Measurements from ENCODE around the gene SLC7A10. TPM values are rescaled to one million over a fixed set of nuclear protein-coding genes. Genes with fewer than 3 reads are reported as not detected.

SLC7A10 gene
- total RNA-seq, 1 donor from 2014 or later: not detected

- H3K9me3 Mint-ChIP-seq (ENCODE audit: unreplicated experiment): no peaks in the 10 kb centered on the region
- TF ChIP-seq CTCF (IDR thresholded peaks at IDR 0.05): no peak
- H3K4me3 Mint-ChIP-seq (ENCODE audit: unreplicated experiment): no peak overlapping the region
- H3K27me3 Mint-ChIP-seq (ENCODE audit: unreplicated experiment): peaks cover 6% of the 10 kb centered on the region
- no peaks in the 10 kb centered on the region for H3K36me3 Mint-ChIP-seq (ENCODE audit: unreplicated experiment)
- DNase-seq (ENCODE audit: extremely low spot score, unreplicated experiment): no peak
- peaks cover 2% of the 10 kb centered on the region for H3K4me1 Mint-ChIP-seq (ENCODE audit: unreplicated experiment)
- no peak overlapping the region for H3K27ac Mint-ChIP-seq (ENCODE audit: unreplicated experiment)
These were observed 39.0 kb downstream of the SLC7A10 start for GRCh38 chr19:33186431-33187182.

- peak overlapping the region; percentile 94 for H3K27ac Mint-ChIP-seq (ENCODE audit: unreplicated experiment)
- peak; percentile 52 for TF ChIP-seq CTCF (IDR thresholded peaks at IDR 0.05)
These were observed 48.2 kb downstream of the SLC7A10 start for GRCh38 chr19:33177417-33177979.

GRCh38 chr19:33176670-33177416 is 48.8 kb downstream of the SLC7A10 start:
- peak; percentile 36 for TF ChIP-seq CTCF (IDR thresholded peaks at IDR 0.05)
- Mint-ChIP-seq H3K27me3 (ENCODE audit: unreplicated experiment) (peaks cover 6% of the 10 kb centered on the region), H3K27ac (ENCODE audit: unreplicated experiment) (peak overlapping the region; percentile 94), H3K4me1 (ENCODE audit: unreplicated experiment) (peaks cover 30% of the 10 kb centered on the region), H3K4me3 (ENCODE audit: unreplicated experiment) (peak overlapping the region; percentile 92), H3K9me3 (ENCODE audit: unreplicated experiment) (no peaks in the 10 kb centered on the region), H3K36me3 (ENCODE audit: unreplicated experiment) (no peaks in the 10 kb centered on the region)
- DNase-seq (ENCODE audit: extremely low spot score, unreplicated experiment): peak; percentile 99

More at GRCh38 chr19:33177417-33177979, 48.2 kb downstream of the SLC7A10 start:
- no peak for DNase-seq (ENCODE audit: extremely low spot score, unreplicated experiment)
- H3K9me3 Mint-ChIP-seq (ENCODE audit: unreplicated experiment): no peaks in the 10 kb centered on the region
- no peaks in the 10 kb centered on the region for H3K36me3 Mint-ChIP-seq (ENCODE audit: unreplicated experiment)
- H3K4me1 Mint-ChIP-seq (ENCODE audit: unreplicated experiment): peaks cover 24% of the 10 kb centered on the region
- peak overlapping the region; percentile 92 for H3K4me3 Mint-ChIP-seq (ENCODE audit: unreplicated experiment)
- H3K27me3 Mint-ChIP-seq (ENCODE audit: unreplicated experiment): peaks cover 6% of the 10 kb centered on the region

- H3K9me3 Mint-ChIP-seq (ENCODE audit: unreplicated experiment): no peaks in the 10 kb centered on the region
- peaks cover 6% of the 10 kb centered on the region for H3K27me3 Mint-ChIP-seq (ENCODE audit: unreplicated experiment)
- H3K27ac Mint-ChIP-seq (ENCODE audit: unreplicated experiment): peak overlapping the region; percentile 94
- H3K4me3 Mint-ChIP-seq (ENCODE audit: unreplicated experiment): peak overlapping the region; percentile 92
- TF ChIP-seq CTCF (IDR thresholded peaks at IDR 0.05): no peak
- H3K4me1 Mint-ChIP-seq (ENCODE audit: unreplicated experiment): peaks cover 31% of the 10 kb centered on the region
- no peak for DNase-seq (ENCODE audit: extremely low spot score, unreplicated experiment)
- no peaks in the 10 kb centered on the region for H3K36me3 Mint-ChIP-seq (ENCODE audit: unreplicated experiment)
These were observed 49.6 kb downstream of the SLC7A10 start for GRCh38 chr19:33175886-33176669.

Data from osteocyte (in vitro differentiated cells).